ENCODE measurements around the gene SLC39A8. TPM values are rescaled to one million over a fixed set of nuclear protein-coding genes. Genes with fewer than 3 reads are reported as not detected.

Gene SLC39A8
- total RNA-seq, 1 donor from 2014 or later: 7.4 TPM

- no peak for DNase-seq (ENCODE audit: low read depth)
These were observed 110.9 kb downstream of the SLC39A8 start for GRCh38 chr4:102234243-102234838.

GRCh38 chr4:102230194-102230593, 115.1 kb downstream of the SLC39A8 start:
- DNase-seq (ENCODE audit: low read depth): no peak

- DNase-seq (ENCODE audit: low read depth): no peak
These were observed 117.9 kb downstream of the SLC39A8 start for GRCh38 chr4:102227388-102227787.

GRCh38 chr4:102223461-102223860, 121.8 kb downstream of the SLC39A8 start:
- DNase-seq (ENCODE audit: low read depth): no peak

- no peak for DNase-seq (ENCODE audit: low read depth)
These were observed 122.4 kb downstream of the SLC39A8 start for GRCh38 chr4:102222838-102223409.

GRCh38 chr4:102219129-102219528, 126.2 kb downstream of the SLC39A8 start:
- DNase-seq (ENCODE audit: low read depth): no peak

GRCh38 chr4:102218656-102219055, 126.6 kb downstream of the SLC39A8 start:
- DNase-seq (ENCODE audit: low read depth): no peak

GRCh38 chr4:102217775-102218355, 127.4 kb downstream of the SLC39A8 start:
- no peak for DNase-seq (ENCODE audit: low read depth)

- DNase-seq (ENCODE audit: low read depth): no peak
These were observed 127.9 kb downstream of the SLC39A8 start for GRCh38 chr4:102217345-102217744.

- no peak for DNase-seq (ENCODE audit: low read depth)
These were observed 128.6 kb downstream of the SLC39A8 start for GRCh38 chr4:102216666-102217065.

GRCh38 chr4:102213031-102213430, 132.3 kb downstream of the SLC39A8 start:
- DNase-seq (ENCODE audit: low read depth): no peak

Other genes starting within 250 kb of the SLC39A8 start
- gene NFKB1, start 155.9 kb upstream of the SLC39A8 start, total RNA-seq: 25.5 and 33.4 TPM in 2 replicates

Data from myocyte (in vitro differentiated cells).